SW 1271 (cell line): ENCODE measurements around the gene HID1.

Experiments used
- DNase-seq, 2 experiments: peaks; one replicate each; lab custom pipeline; 2025; lab: John Stamatoyannopoulos, UW

Gene HID1

GRCh38 chr17:74964988-74965622 is 7.5 kb downstream of the HID1 start:
- no peak for DNase-seq

- no peak for DNase-seq
Measured at GRCh38 chr17:74964246-74964761, 8.3 kb downstream of the HID1 start.

GRCh38 chr17:74963656-74964055 is 8.9 kb downstream of the HID1 start:
- DNase-seq = no peak

GRCh38 chr17:74962622-74963394 is 9.8 kb downstream of the HID1 start:
- no peak for DNase-seq

GRCh38 chr17:74961657-74962350 is 10.8 kb downstream of the HID1 start:
- DNase-seq = peak; percentile 51 to 65

- DNase-seq = no peak
Measured at GRCh38 chr17:74960570-74961342, 11.8 kb downstream of the HID1 start.

GRCh38 chr17:74959826-74960515 is 12.6 kb downstream of the HID1 start:
- no peak for DNase-seq

- DNase-seq = peak; percentile 23 to 32
Measured at GRCh38 chr17:74957935-74958740, 14.4 kb downstream of the HID1 start.

- DNase-seq = no peak
Measured at GRCh38 chr17:74956093-74956492, 16.5 kb downstream of the HID1 start.

GRCh38 chr17:74954665-74955421 is 17.7 kb downstream of the HID1 start:
- DNase-seq = no peak

- DNase-seq = no peak
Measured at GRCh38 chr17:74954115-74954514, 18.4 kb downstream of the HID1 start.

GRCh38 chr17:74953134-74953687 is 19.3 kb downstream of the HID1 start:
- no peak for DNase-seq

GRCh38 chr17:74952431-74953133 is 20.0 kb downstream of the HID1 start:
- DNase-seq = no peak

- no peak for DNase-seq
Measured at GRCh38 chr17:74951680-74952421, 20.7 kb downstream of the HID1 start.

- DNase-seq = no peak
Measured at GRCh38 chr17:74951065-74951464, 21.5 kb downstream of the HID1 start.

GRCh38 chr17:74950207-74950606 is 22.4 kb downstream of the HID1 start:
- no peak for DNase-seq

- DNase-seq = no peak
Measured at GRCh38 chr17:74949455-74950115, 23.0 kb downstream of the HID1 start.
